NCI-H1048 (cell line): ENCODE measurements around the gene IKBKE.

Source experiments
- DNase-seq: peaks from one replicate; lab custom pipeline; 2025; lab: John Stamatoyannopoulos, UW

IKBKE gene

DNA sequence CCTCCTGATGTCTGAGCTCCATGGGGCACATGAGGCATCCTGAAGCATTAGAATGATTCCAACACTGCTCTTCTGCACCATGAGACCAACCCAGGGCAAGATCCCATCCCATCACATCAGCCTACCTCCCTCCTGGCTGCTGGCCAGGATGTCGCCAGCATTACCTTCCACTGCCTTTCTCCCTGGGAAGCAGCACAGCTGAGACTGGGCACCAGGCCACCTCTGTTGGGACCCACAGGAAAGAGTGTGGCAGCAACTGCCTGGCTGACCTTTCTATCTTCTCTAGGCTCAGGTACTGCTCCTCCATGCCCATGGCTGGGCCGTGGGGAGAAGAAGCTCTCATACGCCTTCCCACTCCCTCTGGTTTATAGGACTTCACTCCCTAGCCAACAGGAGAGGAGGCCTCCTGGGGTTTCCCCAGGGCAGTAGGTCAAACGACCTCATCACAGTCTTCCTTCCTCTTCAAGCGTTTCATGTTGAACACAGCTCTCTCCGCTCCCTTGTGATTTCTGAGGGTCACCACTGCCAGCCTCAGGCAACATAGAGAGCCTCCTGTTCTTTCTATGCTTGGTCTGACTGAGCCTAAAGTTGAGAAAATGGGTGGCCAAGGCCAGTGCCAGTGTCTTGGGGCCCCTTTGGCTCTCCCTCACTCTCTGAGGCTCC is 26.0 kb downstream of the IKBKE start:
- no peak for DNase-seq

GRCh38 chr1:206497363-206497762 is 27.1 kb downstream of the IKBKE start:
- DNase-seq: no peak

DNA sequence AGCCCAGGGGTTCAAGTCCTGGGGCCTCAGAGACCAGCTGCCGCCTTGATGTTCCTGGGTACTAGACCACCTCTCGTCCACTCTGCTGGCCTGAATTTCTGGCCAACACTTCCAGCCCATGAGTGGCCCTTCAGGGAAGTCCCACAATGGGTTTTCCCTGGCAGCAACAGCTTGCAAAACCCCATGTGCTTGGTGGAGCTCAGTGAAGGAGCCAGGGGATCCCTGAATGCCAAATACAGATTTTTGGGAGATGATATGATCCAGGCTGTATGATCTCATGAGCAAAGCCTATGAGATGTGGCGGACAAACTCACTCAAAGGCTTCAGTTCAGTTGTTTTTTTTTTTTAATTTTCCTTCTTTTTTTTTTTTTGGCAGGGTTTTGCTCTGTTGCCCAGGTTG is 27.5 kb downstream of the IKBKE start:
- DNase-seq: no peak

- DNase-seq: no peak
These were observed 28.4 kb downstream of the IKBKE start for GRCh38 chr1:206498685-206499084.

- DNase-seq: no peak
These were observed 29.8 kb downstream of the IKBKE start for GRCh38 chr1:206500046-206500445.

GRCh38 chr1:206501881-206502280 is 31.6 kb downstream of the IKBKE start:
- DNase-seq: no peak

DNA sequence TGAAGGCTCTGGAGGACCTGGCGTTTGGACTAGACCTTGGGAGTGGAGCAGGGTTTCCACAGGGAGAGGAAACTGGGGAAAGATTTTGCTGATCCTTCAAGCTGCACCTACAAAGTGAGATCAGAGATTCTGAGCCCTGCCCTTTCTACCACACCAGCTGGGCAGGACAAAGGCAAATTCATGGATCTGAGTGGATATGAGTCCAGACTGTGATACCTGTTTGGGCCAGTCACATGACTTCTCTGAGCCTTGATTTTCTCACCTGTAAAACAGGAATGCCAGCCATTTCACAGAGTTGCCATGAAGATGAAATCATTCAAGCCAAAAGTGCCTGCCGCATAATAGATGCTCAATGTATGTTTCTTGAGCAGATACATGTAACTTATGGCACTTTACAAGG is 32.1 kb downstream of the IKBKE start:
- DNase-seq: no peak

DNA sequence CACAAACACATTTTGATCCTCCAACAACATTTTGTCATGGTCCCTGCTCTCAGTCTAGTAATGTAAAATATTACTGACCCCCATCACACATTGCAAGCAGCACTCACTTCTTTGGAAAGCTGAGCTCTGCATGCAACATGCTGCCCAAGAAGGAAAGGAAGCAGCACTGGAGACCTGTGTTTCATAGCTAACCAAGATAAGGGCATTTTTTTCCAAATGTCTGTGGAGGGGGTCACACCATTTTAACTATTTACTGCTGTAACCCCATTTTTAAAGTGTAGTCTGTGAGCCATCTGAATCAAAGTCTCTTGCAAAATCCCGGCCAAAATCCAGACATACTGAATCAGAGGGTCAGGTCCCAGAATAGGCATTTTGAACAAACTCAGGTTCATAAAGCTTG is 32.5 kb downstream of the IKBKE start:
- DNase-seq: no peak

GRCh38 chr1:206503591-206504362 is 33.5 kb downstream of the IKBKE start:
- no peak for DNase-seq

DNA sequence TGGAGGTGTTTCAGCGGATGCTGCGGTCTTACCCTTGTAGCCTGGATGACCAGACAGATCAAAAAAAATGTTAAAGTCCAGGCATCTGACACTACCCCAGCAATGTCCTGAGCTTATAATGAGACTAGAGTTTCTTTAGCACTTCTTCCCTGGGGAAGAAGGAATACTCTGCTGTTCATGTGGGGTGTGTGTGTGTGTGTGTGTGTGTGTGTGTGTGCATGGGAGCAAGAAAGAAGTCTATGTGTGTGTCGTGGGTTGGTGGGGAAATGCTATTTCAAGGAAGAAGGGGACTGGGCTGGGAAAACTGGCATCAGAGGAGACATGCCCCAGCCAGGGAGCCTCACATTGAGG is 34.1 kb downstream of the IKBKE start:
- DNase-seq: no peak

- DNase-seq: no peak
These were observed 35.6 kb downstream of the IKBKE start for GRCh38 chr1:206505702-206506355.

- no peak for DNase-seq
These were observed 36.4 kb downstream of the IKBKE start for GRCh38 chr1:206506405-206507283.

DNA sequence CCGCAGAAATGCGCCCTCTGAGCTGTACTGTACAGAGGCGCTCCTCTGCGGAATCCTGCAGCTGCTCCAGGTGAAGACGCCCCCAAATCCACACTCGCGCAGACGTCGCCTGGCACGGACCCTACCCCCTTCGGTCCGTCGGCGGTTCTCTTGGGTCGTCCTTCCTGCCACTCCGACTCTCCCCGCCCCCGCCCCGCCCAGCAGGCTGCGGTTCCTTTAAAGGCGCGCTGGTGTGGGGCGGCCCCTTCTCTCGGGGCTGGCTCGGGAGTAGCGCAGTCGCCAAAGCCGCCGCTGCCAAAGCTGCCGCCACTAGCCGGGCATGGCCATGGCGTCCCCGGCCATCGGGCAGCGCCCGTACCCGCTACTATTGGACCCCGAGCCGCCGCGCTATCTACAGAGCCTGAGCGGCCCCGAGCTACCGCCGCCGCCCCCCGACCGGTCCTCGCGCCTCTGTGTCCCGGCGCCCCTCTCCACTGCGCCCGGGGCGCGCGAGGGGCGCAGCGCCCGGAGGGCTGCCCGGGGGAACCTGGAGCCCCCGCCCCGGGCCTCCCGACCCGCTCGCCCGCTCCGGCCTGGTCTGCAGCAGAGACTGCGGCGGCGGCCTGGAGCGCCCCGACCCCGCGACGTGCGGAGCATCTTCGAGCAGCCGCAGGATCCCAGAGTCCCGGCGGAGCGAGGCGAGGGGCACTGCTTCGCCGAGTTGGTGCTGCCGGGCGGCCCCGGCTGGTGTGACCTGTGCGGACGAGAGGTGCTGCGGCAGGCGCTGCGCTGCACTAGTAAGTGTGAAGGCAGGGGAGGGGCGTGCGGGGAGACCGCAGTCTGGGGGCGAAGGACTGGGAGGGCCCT is 37.2 kb downstream of the IKBKE start, which contains the start of gene RASSF5:
Gene RASSF5, plus strand, starts transcription at position 248 of the 846 bp plus-strand sequence. Its CDS starts 72 bp downstream, at position 320.
- DNase-seq: no peak

DNA sequence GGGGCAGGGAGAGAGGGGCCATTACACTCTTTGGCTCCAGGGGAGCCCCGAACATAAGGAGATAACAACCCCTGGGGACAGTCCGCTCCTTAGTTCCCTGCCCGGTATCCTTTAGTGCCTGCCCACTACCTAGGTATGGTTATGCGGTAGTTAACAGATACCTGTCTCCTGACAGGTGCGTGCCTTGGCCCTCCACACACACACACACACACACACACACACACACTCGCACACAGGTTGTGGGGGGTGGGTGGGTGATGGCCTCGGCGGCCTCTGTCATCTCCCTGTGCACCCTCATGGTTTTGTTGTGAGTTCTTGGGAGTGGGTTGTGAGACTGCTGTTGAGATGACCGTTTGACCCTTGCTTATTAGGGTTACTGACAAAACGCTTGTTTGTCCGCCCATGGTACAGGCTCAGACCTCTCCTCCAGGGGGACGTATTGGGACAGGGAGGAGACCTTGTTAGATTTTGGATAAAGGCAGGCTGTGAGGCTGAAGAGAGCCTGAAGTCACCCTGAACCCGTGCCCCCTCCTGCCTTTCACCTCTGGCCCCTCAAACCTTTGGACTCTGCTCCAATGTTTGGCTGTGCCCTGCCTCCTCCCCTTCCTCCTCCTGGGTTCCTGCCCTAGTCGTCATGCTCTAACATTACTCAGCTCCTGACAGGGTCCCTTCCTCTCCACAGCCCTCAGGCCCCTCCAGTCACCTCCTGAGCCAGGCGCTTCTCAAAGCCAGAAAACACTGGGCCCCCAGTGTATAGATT is 38.0 kb downstream of the IKBKE start:
- DNase-seq: no peak

- no peak for DNase-seq
These were observed 38.7 kb downstream of the IKBKE start for GRCh38 chr1:206508956-206509355.

- no peak for DNase-seq
These were observed 39.5 kb downstream of the IKBKE start for GRCh38 chr1:206509612-206510257.

DNA sequence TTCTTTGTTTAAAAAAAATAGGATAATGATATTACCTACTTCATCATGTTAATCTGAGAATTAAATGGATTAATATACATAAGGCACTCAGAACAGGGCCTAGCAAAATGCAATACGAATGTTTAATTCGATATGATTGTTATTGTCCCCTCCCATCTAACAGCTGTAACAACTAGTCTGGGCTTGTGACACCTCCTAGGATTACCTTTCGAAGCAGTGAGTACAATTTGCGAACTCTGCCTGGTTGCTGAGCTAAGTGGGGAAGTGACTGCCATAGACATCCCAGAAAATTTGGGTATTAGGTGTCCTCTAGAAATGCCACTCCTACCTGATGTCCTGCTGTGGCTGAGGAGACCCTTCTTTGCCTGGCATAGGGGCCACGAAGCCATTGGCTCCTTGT is 40.1 kb downstream of the IKBKE start:
- no peak for DNase-seq

DNA sequence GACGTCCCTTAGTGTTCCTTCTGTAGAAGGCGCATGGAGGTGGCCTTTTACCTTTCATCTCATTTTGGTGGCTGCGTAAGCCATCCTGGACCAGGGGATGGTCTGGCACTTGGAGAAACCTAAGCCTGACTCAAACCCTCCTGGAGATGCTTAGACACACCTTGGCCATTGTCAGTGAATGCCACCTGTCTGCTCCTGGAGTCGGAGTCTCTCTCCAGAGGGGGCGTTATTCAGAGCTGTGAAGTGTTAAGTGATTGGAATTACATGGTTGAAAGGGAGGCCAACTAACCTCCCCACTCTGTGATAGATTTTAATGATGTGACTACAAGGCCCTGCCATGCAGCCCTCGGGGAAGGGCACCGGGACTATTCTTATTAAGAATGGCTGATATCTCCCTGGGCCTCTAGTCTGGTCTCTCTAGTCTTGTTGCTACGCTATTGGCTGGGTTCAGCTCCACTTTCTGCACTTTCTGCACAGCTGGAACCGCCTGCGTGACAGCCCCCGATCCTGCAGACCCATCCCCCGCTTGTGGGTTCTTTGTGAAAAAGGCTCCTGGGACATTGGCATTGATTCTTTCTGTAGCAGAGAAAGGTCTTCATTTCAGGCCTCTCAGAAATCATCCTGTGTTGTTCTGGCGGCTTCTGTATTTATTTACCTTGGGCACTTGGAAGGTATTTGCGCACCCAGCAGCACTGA is 41.2 kb downstream of the IKBKE start:
- DNase-seq: no peak
